NCI-H128 (cell line): Measurements from ENCODE around the gene COQ10A.
A peak's percentile ranks its signal among the peaks of the same experiment; 100 is the strongest.

ENCODE experiments used
- DNase-seq: peaks from one replicate; lab custom pipeline; 2025; ENCODE audit not compliant: unreplicated experiment; lab: John Stamatoyannopoulos, UW

COQ10A gene

DNA sequence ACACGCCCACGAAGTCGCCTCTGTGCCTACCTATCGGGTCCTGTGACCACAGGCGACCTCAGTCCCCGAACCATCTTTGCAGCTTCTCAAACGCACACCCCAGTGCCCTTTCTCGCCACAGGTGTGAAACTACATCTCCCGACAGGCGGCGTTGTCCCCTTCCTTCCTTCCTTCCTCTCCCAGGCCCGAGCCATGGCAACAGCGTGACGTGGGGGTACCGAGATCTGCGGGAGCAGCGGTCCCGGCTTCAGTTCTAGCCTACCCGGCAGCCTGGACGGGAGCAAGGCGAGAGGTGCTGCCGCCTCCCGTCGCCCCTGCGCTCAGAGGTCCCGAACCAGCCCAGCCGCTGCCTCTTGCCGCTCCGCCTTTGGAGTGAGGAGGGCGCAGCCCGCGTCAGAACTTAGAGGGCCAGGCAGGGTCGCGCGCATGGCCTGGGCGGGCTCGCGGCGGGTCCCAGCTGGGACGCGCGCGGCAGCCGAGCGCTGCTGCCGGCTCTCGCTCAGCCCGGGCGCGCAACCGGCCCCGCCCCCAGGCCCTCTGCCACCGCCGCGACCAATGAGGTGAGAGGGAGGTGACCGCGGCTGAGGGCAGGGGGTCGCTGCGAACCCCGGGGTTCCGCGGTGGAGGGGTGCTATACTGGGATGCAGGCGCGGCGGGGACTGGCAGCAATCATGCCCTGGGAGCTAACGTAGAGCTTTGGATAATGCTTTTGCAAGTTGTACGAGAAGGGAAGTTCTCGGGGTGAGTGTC is at the start of gene COQ10A:
COQ10A (plus strand) TSS at position 250 of the 750 bp plus-strand sequence; CDS start at position 427, 177 bp downstream.
- DNase-seq, result peak; percentile 83

DNA sequence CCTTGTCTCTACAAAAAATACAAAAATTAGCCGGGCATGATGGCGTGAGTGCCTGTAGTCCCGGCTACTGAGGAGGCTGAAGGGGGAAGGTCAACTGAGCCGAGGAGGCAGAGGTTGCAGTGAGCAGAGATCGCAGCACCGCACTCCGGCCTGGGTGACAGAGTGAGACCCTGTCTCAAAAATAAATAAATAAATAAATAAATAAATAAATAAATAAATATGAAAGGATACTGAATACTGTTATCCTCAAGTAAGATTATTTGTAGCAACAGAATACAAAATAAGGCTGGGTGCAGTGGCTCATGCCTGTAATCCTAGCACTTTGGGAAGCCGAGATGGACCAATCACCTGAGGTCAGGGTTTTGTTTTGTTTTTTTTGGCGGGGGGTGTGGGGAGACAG is 46.9 kb upstream of the COQ10A start:
- DNase-seq, result no peak

DNA sequence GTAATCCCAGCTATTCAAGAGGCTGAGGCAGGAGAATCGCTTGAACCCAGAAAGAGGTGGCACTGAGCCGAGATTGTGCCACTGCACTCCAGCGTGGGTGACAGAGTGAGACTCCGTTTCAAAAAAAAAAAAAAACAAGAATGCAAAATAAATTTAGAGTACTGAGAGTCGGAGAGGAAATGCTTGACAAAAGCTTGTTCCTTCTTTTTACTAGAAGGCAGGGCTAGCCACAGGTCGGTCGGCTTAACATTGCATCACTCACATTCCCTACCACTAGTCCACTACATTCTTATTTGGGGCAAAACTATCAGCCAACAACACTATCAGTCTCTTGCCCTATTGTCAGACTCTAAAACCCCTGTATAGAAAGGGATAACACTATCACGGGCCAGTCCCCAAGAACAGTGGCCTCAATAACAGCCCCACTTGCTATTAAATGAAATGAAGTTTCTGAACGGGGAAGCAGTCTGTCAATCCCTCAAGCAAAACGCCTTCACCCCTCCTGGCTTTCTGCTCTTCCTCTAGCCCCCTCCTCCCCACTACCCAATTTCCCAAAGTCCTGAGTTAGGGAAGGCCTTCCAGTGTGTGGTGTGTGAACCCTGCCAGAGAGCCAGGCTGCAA is 46.0 kb upstream of the COQ10A start:
- no peak for DNase-seq

DNA sequence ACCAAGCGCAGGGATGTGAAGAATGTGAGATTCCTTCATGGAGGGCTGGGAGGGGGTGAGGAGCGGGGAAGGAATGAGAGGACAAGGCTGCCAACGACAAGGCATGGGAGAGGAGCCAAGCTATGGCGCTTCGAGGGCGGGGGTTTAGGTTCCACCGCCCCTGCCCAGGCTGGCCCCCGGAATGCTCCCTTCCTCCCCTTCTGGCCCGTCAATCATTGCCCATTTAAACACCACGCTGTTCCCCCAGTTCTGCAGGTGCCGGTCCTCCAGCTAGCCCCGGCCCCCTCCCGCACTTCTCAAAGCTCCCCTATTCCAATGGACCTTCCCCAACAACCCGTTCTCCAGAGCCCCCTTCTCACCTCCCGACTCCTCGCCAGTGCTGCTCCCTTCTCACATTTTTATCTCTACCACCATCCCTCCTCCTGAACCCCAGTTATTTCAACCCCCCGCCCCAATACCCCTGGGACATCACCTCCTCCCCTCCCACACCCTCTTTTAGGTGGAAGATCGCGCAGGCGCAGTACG is 45.4 kb upstream of the COQ10A start:
- DNase-seq, result no peak

DNA sequence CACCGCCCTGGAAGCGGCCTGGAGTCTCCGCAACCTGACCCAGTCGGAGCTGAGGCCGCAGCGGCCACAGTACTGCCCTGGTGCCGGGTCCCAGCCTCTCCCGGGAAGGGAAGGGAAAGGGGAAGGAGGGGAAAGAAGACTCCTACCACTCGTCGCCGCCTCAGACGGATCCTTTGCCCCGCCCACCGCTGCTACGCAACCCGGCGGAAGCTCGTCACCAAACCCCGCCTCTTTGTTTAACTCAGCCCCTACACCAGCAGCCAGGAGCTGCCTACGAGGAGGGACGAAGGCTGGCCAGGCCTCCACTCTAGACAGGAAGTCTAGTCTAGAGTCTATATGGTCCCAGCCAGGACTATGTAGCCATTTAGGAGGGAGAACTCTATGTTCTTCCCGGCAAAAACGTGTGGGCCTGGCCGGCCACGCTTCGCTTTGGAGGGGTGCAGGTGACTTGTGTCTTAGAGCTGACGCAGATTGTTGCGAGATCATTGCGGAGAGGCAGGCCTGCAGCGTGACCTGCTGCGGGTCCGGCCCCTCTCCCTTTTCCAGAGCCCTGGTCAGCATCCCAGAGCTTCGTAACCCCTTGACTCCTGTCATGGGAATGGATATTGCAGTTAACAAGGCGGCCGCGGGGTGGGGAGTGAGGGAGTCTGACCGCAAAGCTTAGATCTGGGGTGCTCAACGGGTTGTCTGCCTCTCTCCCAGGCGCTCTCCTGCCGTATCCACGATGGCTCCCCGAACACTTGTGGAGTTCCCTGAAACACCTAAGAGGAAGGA is 44.8 kb upstream of the COQ10A start, which contains the start of gene RNF41:
RNF41 (minus strand) TSS at position 166 of the 774 bp plus-strand sequence. CDS start 7,875 bp downstream, outside the sequence.
- DNase-seq, result peak; percentile 92

DNA sequence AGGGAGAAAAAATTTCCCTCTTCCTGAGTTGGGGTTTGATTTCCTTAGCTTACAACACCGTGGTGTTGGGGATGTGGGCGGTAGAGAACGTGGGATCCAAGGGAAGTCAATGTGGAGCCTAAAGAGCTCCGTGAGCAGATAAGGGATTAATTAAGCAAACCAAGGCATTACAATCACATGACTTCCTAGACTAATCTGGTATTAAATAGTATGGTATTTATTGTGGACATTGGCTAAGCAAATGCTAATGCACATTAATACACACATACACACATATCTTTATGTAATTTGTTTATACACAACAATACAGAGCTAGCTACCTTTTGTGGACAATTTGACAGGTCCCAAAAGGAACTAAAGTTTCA is 44.2 kb upstream of the COQ10A start:
- no peak for DNase-seq

DNA sequence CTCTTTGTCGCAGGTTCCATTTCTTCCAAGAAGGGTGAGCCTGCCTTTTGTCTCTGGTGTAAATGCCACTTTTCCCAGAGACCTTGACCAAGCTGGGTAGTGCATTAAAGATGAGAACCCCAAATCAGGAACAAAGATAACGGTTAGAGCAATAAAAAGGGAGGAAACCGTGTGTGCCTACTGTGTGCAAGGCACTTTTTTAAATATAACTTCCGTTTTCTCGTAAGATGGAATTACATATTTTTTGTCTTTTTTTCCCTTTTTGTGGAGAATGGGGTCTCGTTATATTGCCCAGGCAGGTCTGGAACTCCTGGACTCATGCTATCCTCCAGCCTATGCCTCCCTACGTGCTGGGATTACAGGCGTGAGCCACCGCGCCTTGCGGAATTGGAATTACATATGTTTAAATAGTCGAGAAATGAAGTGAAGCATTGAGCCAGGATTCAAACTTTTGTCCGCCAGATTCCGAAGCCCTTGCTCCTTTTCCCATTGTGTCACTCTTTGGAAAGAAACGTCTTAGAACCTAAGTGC is 43.1 kb upstream of the COQ10A start:
- no peak for DNase-seq

DNA sequence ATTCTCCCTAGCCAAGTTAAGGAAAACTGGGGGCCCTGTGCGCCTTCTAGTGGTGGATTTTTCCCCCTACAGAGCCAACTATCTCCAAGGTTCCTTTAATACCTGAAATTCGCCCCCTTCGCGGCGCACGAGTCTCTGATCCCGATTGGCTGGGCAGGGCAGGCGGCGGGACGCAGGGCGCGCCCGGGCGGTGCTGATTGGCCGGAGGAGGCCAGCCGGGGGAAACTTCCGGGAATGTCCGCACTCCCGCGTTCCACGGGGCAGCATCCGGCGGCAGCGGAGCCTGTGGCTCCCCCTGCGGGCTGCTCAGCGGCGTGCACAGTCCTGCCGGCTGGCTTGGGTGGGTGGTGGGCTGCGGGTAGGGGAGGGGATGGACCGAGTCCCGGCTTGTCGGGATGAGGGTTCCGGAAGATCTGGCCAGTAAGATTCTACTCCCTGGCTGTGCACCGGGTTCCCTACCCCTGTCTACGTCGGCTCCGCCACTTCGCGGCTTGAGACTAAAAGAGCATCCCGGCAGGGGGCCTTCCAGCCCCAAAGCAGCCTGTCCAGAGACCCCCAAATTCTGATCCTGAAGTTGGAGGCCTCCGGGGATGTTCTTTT is 42.5 kb upstream of the COQ10A start, which contains the start of gene NABP2:
NABP2 (plus strand) TSS at position 241 of the 600 bp plus-strand sequence. CDS start 515 bp downstream, outside the sequence.
- DNase-seq, result peak; percentile 94

DNA sequence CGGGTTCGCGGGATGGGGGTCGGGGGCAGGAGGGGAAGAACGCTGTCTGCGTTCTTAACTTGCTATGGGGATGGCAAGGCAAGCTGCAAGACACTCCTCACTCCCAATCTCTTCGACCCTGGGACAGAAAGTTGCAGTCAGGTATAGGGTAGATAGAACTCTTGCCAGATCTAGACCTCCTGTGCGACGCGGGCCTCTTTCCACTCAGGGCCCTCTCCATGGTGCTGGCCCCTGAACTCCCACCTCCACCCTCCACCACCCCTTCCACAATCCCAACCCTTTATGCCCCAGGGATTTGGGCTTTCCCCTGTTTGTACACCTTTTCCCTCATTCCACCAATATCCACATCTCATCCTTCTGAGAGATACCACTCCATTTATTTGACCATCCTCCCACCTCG is 41.8 kb upstream of the COQ10A start:
- DNase-seq, result no peak

DNA sequence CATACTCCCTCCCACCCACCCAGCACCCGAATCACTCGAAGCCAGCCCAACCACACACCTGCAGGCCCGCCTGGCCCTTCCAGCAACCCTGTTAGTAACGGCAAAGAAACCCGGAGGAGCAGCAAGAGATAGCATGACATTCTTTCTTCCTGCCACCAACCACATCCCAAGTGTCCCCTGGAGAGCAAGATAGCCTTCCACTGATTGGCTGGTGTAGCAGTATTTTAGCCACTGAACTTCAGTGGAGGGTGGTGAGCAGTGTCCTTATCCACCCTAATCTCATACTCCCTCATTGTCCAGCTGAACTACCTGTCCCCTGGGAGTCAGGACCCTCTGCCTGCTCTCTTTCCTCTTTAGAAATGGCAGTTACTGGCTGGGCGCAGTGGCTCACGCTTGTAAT is 37.7 kb upstream of the COQ10A start:
- DNase-seq, result no peak

DNA sequence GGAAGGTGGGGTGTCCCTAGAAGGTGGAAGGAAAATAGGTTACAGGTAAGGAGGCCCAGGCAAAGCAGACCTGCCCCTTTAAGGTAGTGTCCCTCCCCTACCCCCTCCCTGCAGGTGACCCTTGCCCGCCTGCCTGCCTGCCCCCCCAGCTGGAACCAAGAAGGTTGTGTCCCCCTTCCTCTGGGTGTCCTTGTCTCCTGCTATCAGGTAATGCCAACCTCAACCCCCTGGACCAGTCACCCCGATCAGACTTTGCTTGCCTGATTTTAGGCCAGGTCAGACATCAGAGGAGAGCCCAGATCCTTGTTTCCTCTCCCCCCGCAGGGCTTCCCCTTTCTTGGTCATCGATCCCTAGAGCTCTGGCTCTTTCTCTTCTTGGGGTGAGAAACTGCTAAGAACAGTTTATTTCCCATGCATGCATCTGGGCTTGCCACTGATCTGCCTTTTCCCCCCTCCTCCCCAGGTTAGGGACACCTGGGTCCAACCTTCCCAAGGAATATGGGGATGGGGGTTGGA is 36.8 kb upstream of the COQ10A start, which contains the start of gene SLC39A5:
SLC39A5 (plus strand) TSS at position 136 of the 516 bp plus-strand sequence. CDS start 1,224 bp downstream, outside the sequence.
- DNase-seq, result no peak

DNA sequence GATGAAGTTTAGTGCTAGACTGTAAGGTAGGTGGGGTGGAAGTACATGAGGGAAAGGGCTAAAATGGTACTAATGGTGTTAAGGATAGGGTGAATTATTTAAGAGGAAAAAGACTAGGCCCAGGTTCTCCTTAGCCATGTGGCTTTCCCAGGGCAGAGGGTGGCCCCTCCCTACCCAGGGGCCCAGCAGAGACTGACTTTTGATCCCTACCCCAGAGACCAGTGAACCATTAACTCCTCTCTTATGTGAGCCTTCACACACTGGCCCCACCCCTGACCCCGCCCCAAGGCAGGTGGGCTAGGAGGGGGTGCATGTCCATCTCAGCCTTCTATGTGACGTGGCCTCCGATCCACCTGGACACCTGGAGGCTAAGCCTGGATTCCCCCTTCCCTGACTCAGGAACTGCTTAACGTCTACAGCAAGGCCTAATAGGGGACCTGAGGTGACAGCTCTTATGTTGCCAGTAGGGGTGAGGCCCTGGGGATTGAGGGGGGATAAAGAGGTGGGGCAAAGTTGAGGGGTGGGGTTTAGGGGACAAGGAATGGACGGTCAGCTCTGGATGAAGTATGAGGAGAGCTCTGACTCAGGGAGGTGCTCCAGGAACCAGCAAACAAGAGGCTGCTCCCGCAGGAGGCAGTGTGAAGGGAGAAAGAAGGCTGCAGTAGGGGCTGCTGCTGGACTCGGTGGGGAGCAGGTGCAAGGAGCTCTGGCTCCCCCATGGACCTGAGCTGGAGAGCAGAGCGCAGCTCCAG is 36.1 kb upstream of the COQ10A start:
- DNase-seq, result no peak

DNA sequence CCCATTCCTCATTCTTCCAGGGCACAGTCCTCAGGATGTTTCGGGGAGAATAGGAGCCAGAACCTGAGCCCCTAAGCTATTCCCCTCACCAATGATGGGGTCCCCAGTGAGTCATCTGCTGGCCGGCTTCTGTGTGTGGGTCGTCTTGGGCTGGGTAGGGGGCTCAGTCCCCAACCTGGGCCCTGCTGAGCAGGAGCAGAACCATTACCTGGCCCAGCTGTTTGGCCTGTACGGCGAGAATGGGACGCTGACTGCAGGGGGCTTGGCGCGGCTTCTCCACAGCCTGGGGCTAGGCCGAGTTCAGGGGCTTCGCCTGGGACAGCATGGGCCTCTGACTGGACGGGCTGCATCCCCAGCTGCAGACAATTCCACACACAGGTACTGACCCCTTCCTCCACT is 35.6 kb upstream of the COQ10A start:
- DNase-seq, result no peak

DNA sequence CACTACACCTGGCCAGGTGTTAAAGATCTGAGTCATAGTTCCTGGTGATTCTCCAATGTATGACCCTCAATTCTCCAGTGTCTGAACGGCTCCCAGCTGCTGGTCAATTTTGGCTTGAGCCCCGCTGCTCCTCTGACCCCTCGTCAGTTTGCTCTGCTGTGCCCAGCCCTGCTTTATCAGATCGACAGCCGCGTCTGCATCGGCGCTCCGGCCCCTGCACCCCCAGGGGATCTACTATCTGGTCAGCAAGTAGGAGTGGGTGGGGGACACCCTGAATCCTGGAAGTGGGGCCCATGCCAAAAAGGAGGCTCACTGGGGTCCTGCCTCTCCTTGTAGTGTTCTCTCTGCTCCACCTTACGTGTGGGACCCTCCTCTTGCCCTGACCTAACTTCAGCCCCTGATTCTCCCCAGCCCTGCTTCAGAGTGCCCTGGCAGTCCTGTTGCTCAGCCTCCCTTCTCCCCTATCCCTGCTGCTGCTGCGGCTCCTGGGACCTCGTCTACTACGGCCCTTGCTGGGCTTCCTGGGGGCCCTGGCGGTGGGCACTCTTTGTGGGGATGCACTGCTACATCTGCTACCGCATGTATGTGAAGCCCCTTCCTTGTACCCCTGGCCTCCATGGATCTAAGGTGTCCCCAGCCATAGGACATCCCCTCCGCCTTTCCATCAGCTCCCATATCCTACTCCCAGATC is 31.9 kb upstream of the COQ10A start:
- no peak for DNase-seq

DNA sequence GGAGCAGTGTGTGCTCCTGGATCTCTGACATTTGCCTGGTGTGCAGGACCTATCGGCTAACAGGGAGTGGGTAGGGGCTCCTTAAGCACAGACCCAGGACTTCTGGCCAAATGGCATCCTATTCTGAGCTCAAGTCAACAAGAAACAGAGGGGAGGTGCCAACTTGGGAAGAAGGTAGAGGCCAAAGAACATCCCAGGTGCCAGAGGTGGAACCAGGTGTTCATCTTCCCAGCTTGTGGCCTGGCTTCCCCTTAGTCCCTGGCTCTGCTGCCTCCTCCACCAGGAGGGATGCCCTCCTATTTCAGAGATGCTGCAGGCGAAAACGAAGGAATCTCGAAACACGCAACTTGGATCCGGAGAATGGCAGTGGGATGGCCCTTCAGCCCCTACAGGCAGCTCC is 30.7 kb upstream of the COQ10A start:
- DNase-seq, result no peak

DNA sequence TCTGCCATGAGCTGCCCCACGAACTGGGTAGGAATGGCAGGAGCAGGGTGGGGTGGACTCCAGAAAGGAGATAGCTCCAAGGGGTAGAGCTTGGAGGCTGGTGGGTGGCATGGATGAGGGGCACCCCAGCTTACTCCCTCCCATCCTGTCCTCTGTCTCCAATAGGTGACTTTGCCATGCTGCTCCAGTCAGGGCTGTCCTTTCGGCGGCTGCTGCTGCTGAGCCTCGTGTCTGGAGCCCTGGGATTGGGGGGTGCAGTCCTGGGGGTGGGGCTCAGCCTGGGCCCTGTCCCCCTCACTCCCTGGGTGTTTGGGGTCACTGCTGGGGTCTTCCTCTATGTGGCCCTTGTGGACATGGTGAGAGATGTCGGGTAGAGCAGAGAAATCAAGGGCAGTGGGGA is 29.8 kb upstream of the COQ10A start:
- no peak for DNase-seq

DNA sequence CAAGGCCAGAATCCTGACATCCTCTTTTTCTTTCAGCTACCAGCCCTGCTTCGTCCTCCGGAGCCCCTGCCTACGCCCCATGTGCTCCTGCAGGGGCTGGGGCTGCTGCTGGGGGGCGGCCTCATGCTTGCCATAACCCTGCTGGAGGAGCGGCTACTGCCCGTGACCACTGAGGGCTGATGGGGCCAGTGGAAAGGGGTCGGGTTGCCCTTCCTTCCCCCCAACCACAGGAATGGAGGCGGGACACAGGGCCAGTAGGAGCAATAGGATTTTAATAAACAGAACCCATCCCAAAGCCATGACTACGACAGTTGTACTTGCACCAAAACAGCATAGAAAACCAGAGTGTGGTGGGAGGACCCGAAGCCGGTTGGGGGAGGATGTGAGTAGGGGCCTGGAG is 29.2 kb upstream of the COQ10A start:
- DNase-seq, result no peak

DNA sequence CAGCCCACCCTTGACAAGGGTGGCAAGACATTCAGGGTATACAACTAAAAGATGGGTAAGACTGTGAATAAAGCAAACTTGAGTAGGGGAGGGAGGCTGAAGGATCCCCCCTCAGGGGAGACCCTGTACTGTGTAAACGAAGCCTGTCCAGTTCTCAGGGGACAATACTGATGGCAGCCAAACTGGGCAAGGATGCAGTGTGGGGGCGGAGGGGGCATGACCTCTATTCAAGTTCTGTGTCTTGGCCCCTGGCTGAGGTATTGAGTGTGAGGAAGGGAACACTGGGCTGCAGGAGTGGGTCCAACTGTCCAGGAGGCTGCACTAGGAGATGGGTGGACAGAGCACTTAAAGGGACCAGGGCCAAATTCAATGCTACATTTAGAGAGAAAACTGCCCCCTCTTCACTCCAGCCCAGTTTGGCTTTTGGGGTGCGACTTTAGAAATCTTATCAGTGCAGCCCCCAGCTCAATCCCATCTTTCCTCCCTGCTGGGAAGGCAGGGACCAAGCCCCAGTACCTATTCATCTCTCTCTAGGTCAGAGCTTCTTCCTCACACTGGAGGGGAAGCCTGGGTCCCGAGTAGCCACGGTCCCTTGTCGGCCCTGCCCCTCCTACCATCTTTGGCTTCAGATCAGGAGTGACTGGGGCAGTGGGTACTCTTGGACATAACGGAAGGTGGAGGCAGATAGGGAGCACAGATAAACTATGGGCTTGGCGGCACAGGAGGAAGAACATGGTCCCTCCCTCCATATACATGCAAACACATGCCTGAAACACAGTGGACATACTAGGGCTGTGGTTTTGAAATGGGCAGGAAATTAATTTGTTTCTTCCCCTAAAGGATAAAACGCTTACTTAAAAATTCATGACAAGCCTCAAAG is 25.1 kb upstream of the COQ10A start:
- DNase-seq, result no peak
